ENCODE results near the gene LIG1. TPM values are rescaled to one million over a fixed set of nuclear protein-coding genes. Genes with fewer than 3 reads are reported as not detected.
A peak's percentile ranks its signal among the peaks of the same experiment; 100 is the strongest.

Gene LIG1
- total and polyA plus RNA-seq, 2 of the 13 experiments (the other 11 are each of a cell fraction or from before 2014, with no cell fraction given): 20.1 to 64.4 TPM

DNA sequence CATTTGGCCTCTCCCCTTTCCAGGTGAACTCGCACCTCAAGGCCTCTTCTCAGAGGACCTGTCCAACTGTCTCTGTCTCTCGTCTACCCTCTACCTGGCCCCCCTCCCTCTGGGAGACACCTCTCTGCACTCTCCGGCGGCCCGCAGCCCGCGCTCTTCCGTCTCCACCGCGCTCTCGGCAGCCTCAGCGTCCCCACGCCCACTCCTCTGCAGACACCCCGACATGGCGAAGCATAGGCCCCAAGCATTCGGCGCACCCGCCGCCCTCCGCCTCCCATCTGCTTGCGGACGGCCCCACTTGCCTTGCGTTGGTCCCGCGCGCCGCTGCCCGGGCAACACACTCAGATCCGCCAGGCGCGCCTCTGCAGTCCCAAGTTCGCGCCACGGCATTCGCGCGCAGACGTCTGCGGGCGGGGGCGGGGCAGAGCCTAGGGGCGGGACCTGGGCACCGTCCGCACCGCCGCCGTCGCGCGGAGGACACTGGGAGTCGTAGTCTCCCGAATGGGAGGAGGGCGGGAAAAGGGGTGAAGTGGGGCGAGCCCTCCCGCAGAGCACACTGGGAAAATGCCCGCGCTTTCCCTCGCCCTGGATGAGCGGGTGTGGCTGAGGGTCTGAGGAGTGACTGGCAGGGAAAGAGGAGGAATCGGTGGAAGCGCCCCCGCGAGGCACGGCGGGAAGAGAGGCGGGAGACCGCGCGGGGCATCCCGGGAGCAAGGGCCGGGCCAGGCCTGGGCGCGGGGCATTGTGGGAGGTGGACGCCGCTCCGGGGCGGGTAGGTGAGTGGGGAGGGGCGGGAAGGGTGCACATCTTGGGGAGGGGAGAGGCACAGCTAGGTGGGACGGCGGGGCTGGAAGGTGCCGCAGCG is at the start of gene LIG1, which contains the start of gene ZSWIM9 (continued):
- TF ChIP-seq, protein P1, sequence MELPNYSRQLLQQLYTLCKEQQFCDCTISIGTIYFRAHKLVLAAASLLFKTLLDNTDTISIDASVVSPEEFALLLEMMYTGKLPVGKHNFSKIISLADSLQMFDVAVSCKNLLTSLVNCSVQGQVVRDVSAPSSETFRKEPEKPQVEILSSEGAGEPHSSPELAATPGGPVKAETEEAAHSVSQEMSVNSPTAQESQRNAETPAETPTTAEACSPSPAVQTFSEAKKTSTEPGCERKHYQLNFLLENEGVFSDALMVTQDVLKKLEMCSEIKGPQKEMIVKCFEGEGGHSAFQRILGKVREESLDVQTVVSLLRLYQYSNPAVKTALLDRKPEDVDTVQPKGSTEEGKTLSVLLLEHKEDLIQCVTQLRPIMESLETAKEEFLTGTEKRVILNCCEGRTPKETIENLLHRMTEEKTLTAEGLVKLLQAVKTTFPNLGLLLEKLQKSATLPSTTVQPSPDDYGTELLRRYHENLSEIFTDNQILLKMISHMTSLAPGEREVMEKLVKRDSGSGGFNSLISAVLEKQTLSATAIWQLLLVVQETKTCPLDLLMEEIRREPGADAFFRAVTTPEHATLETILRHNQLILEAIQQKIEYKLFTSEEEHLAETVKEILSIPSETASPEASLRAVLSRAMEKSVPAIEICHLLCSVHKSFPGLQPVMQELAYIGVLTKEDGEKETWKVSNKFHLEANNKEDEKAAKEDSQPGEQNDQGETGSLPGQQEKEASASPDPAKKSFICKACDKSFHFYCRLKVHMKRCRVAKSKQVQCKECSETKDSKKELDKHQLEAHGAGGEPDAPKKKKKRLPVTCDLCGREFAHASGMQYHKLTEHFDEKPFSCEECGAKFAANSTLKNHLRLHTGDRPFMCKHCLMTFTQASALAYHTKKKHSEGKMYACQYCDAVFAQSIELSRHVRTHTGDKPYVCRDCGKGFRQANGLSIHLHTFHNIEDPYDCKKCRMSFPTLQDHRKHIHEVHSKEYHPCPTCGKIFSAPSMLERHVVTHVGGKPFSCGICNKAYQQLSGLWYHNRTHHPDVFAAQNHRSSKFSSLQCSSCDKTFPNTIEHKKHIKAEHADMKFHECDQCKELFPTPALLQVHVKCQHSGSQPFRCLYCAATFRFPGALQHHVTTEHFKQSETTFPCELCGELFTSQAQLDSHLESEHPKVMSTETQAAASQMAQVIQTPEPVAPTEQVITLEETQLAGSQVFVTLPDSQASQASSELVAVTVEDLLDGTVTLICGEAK (IDR thresholded peaks at IDR 0.05): no peak
- TF ChIP-seq, protein P1 (CRISPR knock-in tag; IDR thresholded peaks at IDR 0.05): no peak; the same call in 1 of the 2 replicates
- TF ChIP-seq AKAP8 (CRISPR knock-in tag; IDR thresholded peaks at IDR 0.05) (peak; percentile 37; the same call in 1 of the 2 replicates), ZNF20 (CRISPR knock-in tag; IDR thresholded peaks at IDR 0.05) (no peak), KDM6A (CRISPR knock-in tag; IDR thresholded peaks at IDR 0.05; ENCODE audit: low read depth) (peak; percentile 21; the same call in 1 of the 2 replicates), POLR2AphosphoS2 (IDR thresholded peaks at IDR 0.05; ENCODE audit: low read depth, low read length) (no peak), ZFY (CRISPR knock-in tag; IDR thresholded peaks at IDR 0.05) (peak; percentile 73)
- TF ChIP-seq, protein P2, sequence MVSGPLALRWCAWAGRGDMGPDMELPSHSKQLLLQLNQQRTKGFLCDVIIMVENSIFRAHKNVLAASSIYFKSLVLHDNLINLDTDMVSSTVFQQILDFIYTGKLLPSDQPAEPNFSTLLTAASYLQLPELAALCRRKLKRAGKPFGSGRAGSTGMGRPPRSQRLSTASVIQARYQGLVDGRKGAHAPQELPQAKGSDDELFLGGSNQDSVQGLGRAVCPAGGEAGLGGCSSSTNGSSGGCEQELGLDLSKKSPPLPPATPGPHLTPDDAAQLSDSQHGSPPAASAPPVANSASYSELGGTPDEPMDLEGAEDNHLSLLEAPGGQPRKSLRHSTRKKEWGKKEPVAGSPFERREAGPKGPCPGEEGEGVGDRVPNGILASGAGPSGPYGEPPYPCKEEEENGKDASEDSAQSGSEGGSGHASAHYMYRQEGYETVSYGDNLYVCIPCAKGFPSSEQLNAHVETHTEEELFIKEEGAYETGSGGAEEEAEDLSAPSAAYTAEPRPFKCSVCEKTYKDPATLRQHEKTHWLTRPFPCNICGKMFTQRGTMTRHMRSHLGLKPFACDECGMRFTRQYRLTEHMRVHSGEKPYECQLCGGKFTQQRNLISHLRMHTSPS (CRISPR knock-in tag; IDR thresholded peaks at IDR 0.05; ENCODE audit: low read depth): peak; percentile 23; the same call in 1 of the 2 replicates
- TF ChIP-seq, protein P3, sequence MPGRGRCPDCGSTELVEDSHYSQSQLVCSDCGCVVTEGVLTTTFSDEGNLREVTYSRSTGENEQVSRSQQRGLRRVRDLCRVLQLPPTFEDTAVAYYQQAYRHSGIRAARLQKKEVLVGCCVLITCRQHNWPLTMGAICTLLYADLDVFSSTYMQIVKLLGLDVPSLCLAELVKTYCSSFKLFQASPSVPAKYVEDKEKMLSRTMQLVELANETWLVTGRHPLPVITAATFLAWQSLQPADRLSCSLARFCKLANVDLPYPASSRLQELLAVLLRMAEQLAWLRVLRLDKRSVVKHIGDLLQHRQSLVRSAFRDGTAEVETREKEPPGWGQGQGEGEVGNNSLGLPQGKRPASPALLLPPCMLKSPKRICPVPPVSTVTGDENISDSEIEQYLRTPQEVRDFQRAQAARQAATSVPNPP (CRISPR knock-in tag; IDR thresholded peaks at IDR 0.05): peak; percentile 36; the same call in 1 of the 2 replicates
- TF ChIP-seq, protein P4, sequence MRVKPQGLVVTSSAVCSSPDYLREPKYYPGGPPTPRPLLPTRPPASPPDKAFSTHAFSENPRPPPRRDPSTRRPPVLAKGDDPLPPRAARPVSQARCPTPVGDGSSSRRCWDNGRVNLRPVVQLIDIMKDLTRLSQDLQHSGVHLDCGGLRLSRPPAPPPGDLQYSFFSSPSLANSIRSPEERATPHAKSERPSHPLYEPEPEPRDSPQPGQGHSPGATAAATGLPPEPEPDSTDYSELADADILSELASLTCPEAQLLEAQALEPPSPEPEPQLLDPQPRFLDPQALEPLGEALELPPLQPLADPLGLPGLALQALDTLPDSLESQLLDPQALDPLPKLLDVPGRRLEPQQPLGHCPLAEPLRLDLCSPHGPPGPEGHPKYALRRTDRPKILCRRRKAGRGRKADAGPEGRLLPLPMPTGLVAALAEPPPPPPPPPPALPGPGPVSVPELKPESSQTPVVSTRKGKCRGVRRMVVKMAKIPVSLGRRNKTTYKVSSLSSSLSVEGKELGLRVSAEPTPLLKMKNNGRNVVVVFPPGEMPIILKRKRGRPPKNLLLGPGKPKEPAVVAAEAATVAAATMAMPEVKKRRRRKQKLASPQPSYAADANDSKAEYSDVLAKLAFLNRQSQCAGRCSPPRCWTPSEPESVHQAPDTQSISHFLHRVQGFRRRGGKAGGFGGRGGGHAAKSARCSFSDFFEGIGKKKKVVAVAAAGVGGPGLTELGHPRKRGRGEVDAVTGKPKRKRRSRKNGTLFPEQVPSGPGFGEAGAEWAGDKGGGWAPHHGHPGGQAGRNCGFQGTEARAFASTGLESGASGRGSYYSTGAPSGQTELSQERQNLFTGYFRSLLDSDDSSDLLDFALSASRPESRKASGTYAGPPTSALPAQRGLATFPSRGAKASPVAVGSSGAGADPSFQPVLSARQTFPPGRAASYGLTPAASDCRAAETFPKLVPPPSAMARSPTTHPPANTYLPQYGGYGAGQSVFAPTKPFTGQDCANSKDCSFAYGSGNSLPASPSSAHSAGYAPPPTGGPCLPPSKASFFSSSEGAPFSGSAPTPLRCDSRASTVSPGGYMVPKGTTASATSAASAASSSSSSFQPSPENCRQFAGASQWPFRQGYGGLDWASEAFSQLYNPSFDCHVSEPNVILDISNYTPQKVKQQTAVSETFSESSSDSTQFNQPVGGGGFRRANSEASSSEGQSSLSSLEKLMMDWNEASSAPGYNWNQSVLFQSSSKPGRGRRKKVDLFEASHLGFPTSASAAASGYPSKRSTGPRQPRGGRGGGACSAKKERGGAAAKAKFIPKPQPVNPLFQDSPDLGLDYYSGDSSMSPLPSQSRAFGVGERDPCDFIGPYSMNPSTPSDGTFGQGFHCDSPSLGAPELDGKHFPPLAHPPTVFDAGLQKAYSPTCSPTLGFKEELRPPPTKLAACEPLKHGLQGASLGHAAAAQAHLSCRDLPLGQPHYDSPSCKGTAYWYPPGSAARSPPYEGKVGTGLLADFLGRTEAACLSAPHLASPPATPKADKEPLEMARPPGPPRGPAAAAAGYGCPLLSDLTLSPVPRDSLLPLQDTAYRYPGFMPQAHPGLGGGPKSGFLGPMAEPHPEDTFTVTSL (CRISPR knock-in tag; IDR thresholded peaks at IDR 0.05; ENCODE audit: borderline replicate concordance): no peak
